ENCODE data around the gene RASAL1.

RASAL1 gene

GRCh38 chr12:113093409-113094101, 42.0 kb downstream of the RASAL1 start:
- Histone ChIP-seq H3K36me3 (ENCODE audit: control insufficient read depth, insufficient read depth, low read length) (no peaks in the 10 kb centered on the region), H3K27ac (ENCODE audit: low read depth, low read length, severe bottlenecking) (no peak overlapping the region), H3K9me3 (ENCODE audit: control insufficient read depth, low read length) (no peaks in the 10 kb centered on the region), H3K4me1 (ENCODE audit: control insufficient read depth, insufficient read depth, low read length, poor library complexity, severe bottlenecking) (no peaks in the 10 kb centered on the region), H3K4me3 (ENCODE audit: extremely low read depth, insufficient read depth, low read length, poor library complexity, severe bottlenecking) (no peak overlapping the region)
- WGBS, 2 experiments (ENCODE audit: insufficient coverage in 2 of 2): 64 to 68% methylated on average over 21 to 28 of the region's 32 CpGs

- WGBS, 2 experiments (ENCODE audit: insufficient coverage in 2 of 2): 12 to 21% methylated on average over 21 of the region's 31 CpGs
- Histone ChIP-seq H3K4me3 (ENCODE audit: extremely low read depth, insufficient read depth, low read length, poor library complexity, severe bottlenecking) (no peak overlapping the region), H3K36me3 (ENCODE audit: control insufficient read depth, insufficient read depth, low read length) (no peaks in the 10 kb centered on the region)
Observed at GRCh38 chr12:113092607-113093408, 42.8 kb downstream of the RASAL1 start.

GRCh38 chr12:113091506-113091905, 44.1 kb downstream of the RASAL1 start:
- 79 to 80% methylated on average over 3 of the region's 3 CpGs for WGBS, 2 experiments (ENCODE audit: insufficient coverage in 2 of 2)
- H3K36me3 ChIP-seq (ENCODE audit: control insufficient read depth, insufficient read depth, low read length): no peaks in the 10 kb centered on the region
- H3K4me1 ChIP-seq (ENCODE audit: control insufficient read depth, insufficient read depth, low read length, poor library complexity, severe bottlenecking): peaks cover 5% of the 10 kb centered on the region
- no peak overlapping the region for H3K27ac ChIP-seq (ENCODE audit: low read depth, low read length, severe bottlenecking)
- no peaks in the 10 kb centered on the region for H3K9me3 ChIP-seq (ENCODE audit: control insufficient read depth, low read length)
- no peak overlapping the region for H3K4me3 ChIP-seq (ENCODE audit: extremely low read depth, insufficient read depth, low read length, poor library complexity, severe bottlenecking)

More at GRCh38 chr12:113092607-113093408, 42.8 kb downstream of the RASAL1 start:
- Histone ChIP-seq H3K4me1 (ENCODE audit: control insufficient read depth, insufficient read depth, low read length, poor library complexity, severe bottlenecking) (no peaks in the 10 kb centered on the region), H3K9me3 (ENCODE audit: control insufficient read depth, low read length) (no peaks in the 10 kb centered on the region), H3K27ac (ENCODE audit: low read depth, low read length, severe bottlenecking) (no peak overlapping the region)

GRCh38 chr12:113090740-113091139, 44.8 kb downstream of the RASAL1 start:
- H3K9me3 ChIP-seq (ENCODE audit: control insufficient read depth, low read length): no peaks in the 10 kb centered on the region
- H3K36me3 ChIP-seq (ENCODE audit: control insufficient read depth, insufficient read depth, low read length): no peaks in the 10 kb centered on the region
- no peak overlapping the region for H3K27ac ChIP-seq (ENCODE audit: low read depth, low read length, severe bottlenecking)
- WGBS, 2 experiments (ENCODE audit: insufficient coverage in 2 of 2): 81 to 86% methylated on average over 20 to 21 of the region's 21 CpGs
- no peak overlapping the region for H3K4me3 ChIP-seq (ENCODE audit: extremely low read depth, insufficient read depth, low read length, poor library complexity, severe bottlenecking)
- peaks cover 5% of the 10 kb centered on the region for H3K4me1 ChIP-seq (ENCODE audit: control insufficient read depth, insufficient read depth, low read length, poor library complexity, severe bottlenecking)

- Histone ChIP-seq H3K36me3 (ENCODE audit: control insufficient read depth, insufficient read depth, low read length) (no peaks in the 10 kb centered on the region), H3K27ac (ENCODE audit: low read depth, low read length, severe bottlenecking) (no peak overlapping the region), H3K4me3 (ENCODE audit: extremely low read depth, insufficient read depth, low read length, poor library complexity, severe bottlenecking) (no peak overlapping the region), H3K9me3 (ENCODE audit: control insufficient read depth, low read length) (no peaks in the 10 kb centered on the region), H3K4me1 (ENCODE audit: control insufficient read depth, insufficient read depth, low read length, poor library complexity, severe bottlenecking) (peaks cover 5% of the 10 kb centered on the region)
Observed at GRCh38 chr12:113089839-113090238, 45.7 kb downstream of the RASAL1 start.

GRCh38 chr12:113088971-113089756, 46.4 kb downstream of the RASAL1 start:
- 94 to 95% methylated on average over 6 to 11 of the region's 13 CpGs for WGBS, 2 experiments (ENCODE audit: insufficient coverage in 2 of 2)
- no peak overlapping the region for H3K27ac ChIP-seq (ENCODE audit: low read depth, low read length, severe bottlenecking)
- no peak overlapping the region for H3K4me3 ChIP-seq (ENCODE audit: extremely low read depth, insufficient read depth, low read length, poor library complexity, severe bottlenecking)
- no peaks in the 10 kb centered on the region for H3K9me3 ChIP-seq (ENCODE audit: control insufficient read depth, low read length)
- H3K36me3 ChIP-seq (ENCODE audit: control insufficient read depth, insufficient read depth, low read length): no peaks in the 10 kb centered on the region
- H3K4me1 ChIP-seq (ENCODE audit: control insufficient read depth, insufficient read depth, low read length, poor library complexity, severe bottlenecking): peaks cover 5% of the 10 kb centered on the region

- Histone ChIP-seq H3K9me3 (ENCODE audit: control insufficient read depth, low read length) (no peaks in the 10 kb centered on the region), H3K36me3 (ENCODE audit: control insufficient read depth, insufficient read depth, low read length) (no peaks in the 10 kb centered on the region), H3K4me1 (ENCODE audit: control insufficient read depth, insufficient read depth, low read length, poor library complexity, severe bottlenecking) (peaks cover 5% of the 10 kb centered on the region), H3K27ac (ENCODE audit: low read depth, low read length, severe bottlenecking) (no peak overlapping the region), H3K4me3 (ENCODE audit: extremely low read depth, insufficient read depth, low read length, poor library complexity, severe bottlenecking) (no peak overlapping the region)
- WGBS, 2 experiments (ENCODE audit: insufficient coverage in 2 of 2): 91 to 96% methylated on average over 3 of the region's 3 CpGs
Observed at GRCh38 chr12:113088037-113088436, 47.5 kb downstream of the RASAL1 start.

- Histone ChIP-seq H3K36me3 (ENCODE audit: control insufficient read depth, insufficient read depth, low read length) (no peaks in the 10 kb centered on the region), H3K4me1 (ENCODE audit: control insufficient read depth, insufficient read depth, low read length, poor library complexity, severe bottlenecking) (peaks cover 5% of the 10 kb centered on the region), H3K27ac (ENCODE audit: low read depth, low read length, severe bottlenecking) (no peak overlapping the region), H3K4me3 (ENCODE audit: extremely low read depth, insufficient read depth, low read length, poor library complexity, severe bottlenecking) (no peak overlapping the region), H3K9me3 (ENCODE audit: control insufficient read depth, low read length) (no peaks in the 10 kb centered on the region)
- 83 to 84% methylated on average over 2 to 4 of the region's 5 CpGs for WGBS, 2 experiments (ENCODE audit: insufficient coverage in 2 of 2)
Observed at GRCh38 chr12:113087193-113087592, 48.4 kb downstream of the RASAL1 start.

- Histone ChIP-seq H3K27ac (ENCODE audit: low read depth, low read length, severe bottlenecking) (no peak overlapping the region), H3K4me1 (ENCODE audit: control insufficient read depth, insufficient read depth, low read length, poor library complexity, severe bottlenecking) (peaks cover 5% of the 10 kb centered on the region), H3K9me3 (ENCODE audit: control insufficient read depth, low read length) (no peaks in the 10 kb centered on the region), H3K36me3 (ENCODE audit: control insufficient read depth, insufficient read depth, low read length) (no peaks in the 10 kb centered on the region), H3K4me3 (ENCODE audit: extremely low read depth, insufficient read depth, low read length, poor library complexity, severe bottlenecking) (no peak overlapping the region)
- WGBS, 2 experiments (ENCODE audit: insufficient coverage in 2 of 2): 48 to 60% methylated on average over 1 to 7 of the region's 17 CpGs
Observed at GRCh38 chr12:113086249-113087164, 49.1 kb downstream of the RASAL1 start.

GRCh38 chr12:113083863-113084435, 51.6 kb downstream of the RASAL1 start:
- WGBS, 2 experiments (ENCODE audit: insufficient coverage in 2 of 2): 91 to 97% methylated on average over 5 to 8 of the region's 11 CpGs
- no peak overlapping the region for H3K4me3 ChIP-seq (ENCODE audit: extremely low read depth, insufficient read depth, low read length, poor library complexity, severe bottlenecking)
- peaks cover 5% of the 10 kb centered on the region for H3K4me1 ChIP-seq (ENCODE audit: control insufficient read depth, insufficient read depth, low read length, poor library complexity, severe bottlenecking)
- no peak overlapping the region for H3K27ac ChIP-seq (ENCODE audit: low read depth, low read length, severe bottlenecking)
- H3K36me3 ChIP-seq (ENCODE audit: control insufficient read depth, insufficient read depth, low read length): no peaks in the 10 kb centered on the region
- H3K9me3 ChIP-seq (ENCODE audit: control insufficient read depth, low read length): no peaks in the 10 kb centered on the region
